Smooth muscle cell of the brain vasculature (primary cell): ENCODE results near the gene UTF1.

Experiments
- DNase-seq: peaks from one replicate; pipeline ENCODE4 v3.0.0-alpha.2; 2012; ENCODE audit warnings: low read depth, low spot score

UTF1 gene

GRCh38 chr10:133196221-133196915 is 33.6 kb upstream of the UTF1 start:
- no peak for DNase-seq

GRCh38 chr10:133196936-133197758 is 32.9 kb upstream of the UTF1 start:
- no peak for DNase-seq

DNA sequence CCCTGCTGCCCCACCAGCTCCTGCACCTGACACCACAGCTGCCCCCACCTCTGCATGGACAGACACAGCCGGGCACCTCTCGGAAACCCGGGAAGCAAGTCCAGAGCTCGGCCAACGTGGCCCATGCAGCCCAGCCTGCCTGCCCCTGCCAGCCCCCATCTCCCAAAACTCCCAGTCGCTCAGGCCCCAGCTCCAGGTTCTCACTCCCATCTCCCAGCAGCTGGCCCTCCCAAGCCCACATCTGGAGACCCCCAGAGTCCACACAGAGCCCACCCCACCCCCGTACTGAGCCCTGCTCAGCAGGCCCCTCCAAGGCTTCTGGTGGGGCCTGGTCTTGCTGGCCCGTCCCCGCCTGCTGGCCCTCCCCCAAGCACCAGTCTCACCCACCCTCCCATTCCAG is 32.2 kb upstream of the UTF1 start:
- no peak for DNase-seq

GRCh38 chr10:133198206-133198605 is 31.8 kb upstream of the UTF1 start:
- no peak for DNase-seq

DNA sequence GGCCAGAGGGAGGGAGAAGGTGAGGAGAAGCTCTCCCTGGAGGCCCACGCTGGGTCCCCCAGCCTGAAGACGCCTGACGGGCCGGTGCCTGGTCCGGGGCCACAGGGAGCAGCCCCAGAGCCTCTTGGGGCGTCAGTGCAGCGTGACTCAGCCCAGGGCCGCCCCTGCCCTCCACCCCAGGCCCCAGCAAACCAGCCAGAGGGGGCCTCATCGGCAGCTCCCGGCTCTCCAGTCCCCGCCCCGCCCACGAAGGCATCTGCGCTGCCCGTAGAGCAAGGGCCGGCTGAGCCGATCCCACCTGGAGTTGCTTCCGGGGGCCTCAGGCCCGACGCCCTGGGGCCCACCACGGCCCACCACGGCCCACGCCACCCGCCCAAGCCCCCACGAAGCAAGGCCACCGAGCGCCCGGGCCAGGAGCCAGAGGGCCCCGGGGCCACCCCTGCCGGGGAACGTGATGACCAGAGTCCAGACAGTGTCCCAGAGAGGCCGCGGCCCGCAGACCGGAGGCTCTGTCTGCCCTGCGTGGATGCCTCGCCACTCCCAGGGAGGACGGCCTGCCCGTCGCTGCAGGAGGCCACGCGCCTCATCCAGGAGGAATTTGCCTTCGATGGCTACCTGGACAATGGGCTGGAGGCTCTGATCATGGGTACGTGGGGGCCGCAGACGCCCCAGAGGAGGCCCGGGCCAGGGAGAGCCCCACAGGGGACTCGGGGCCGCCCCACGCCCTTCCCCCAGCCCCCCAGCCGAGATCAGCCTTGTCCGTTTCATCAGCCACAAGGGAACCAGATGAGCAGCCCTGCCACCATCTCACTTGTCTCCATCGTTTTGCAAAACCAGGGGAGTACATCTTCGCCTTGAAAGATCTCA is 31.2 kb upstream of the UTF1 start:
- DNase-seq: no peak

GRCh38 chr10:133199488-133199885 is 30.5 kb upstream of the UTF1 start:
- DNase-seq: no peak

- DNase-seq: no peak
Observed at GRCh38 chr10:133199992-133200611, 29.9 kb upstream of the UTF1 start.

- no peak for DNase-seq
Observed at GRCh38 chr10:133200621-133201031, 29.4 kb upstream of the UTF1 start.

- DNase-seq: no peak
Observed at GRCh38 chr10:133201151-133201947, 28.7 kb upstream of the UTF1 start.

GRCh38 chr10:133201948-133202725 is 27.9 kb upstream of the UTF1 start:
- DNase-seq: no peak

DNA sequence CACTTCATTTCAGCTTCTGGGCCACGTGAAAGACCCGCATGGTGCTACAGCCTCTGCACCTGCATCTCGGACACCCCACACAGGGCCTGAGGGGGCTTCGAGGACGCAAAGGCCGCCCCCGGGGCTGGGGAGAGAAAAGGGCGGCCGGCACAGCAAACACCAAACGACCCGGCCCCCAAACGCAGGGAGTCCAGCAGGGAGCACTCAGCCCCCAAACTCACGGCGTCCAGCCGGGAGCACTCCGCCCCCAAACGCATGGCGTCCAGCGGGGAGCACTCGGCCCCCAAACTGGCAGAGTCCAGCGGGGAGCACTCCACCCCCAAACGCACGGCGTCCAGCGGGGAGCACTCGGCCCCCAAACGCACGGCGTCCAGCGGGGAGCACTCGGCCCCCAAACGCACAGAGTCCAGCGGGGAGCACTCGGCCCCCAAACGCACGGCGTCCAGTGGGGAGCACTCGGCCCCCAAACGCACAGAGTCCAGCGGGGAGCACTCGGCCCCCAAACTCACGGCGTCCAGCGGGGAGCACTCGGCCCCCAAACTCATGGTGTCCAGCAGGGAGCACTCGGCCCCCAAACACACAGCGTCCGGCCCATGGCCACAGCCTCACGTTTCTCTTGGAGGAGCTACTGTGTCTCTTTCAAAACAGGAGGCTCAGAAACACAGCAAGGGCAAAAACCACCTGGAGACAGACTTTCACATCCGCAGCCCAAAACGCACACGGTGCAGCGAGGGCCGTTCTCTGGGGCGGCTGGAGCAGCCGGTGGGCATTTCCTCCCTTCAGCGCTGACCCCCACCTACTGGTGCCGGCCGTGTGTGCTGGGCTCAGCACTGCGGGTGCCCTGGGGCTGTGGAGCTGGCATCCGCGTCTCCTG is 27.0 kb upstream of the UTF1 start:
- DNase-seq: no peak

DNA sequence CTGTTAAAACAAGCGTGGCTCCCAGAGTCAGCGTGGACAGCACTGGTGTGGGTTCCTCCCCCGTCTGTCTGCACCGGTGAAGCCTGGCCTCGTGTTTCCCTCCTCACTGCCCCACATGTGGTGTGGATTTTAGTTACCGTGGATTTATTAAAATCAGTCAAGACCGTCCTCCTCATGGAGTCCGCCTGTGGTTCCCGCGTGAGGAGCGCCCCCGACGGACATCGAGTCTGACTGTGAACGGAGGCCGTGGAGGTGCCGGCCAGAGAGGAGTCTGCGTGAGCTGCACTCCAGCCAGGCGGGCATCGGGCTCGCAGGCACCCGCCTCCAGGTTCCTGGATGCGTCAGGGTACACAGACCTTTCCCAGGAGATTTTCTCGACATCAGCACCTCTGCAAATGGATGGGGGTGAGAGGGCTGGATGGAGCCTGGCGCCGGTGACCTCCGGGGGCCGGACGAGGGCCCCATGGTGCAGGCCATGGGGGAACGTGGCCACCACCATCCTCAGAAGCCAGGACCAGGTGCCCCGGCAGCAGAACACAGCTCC is 26.3 kb upstream of the UTF1 start:
- no peak for DNase-seq

DNA sequence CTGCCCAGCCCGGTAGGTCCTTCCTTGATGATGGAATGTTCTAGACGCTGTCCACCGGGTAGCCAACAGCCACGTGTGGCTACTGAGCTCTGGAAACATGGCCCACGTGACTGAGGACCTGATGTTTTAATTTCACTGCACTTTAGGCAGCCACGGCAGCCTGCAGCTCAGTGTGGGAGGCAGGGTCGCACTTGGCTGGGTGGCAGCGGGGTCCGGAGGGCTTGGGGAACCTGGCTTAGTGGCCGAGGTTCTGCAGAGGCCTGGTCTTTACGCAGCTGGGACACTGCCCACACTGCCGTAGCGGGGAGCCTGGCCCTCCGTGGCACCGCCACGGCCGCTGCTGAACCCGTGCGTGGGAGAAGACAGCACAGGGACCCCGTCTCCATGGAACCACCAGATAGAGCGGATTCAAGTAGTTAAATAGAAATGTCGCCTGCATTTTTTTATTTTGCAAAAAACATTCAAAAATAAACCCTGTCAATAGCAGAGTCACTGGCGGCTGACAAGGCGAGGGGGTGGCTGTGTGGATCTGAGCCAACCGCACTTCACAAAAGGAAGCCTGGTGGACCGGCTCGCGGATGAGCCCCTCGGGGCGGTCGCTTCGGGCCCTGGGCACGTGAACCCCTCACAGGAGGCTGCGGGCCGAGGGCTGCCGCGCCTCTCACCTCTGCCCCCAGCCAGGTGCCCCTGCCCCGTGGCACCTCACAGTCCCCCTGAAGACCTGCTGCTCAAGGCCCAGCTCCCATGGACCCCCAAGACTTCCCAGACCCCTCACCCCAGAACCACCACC is 25.6 kb upstream of the UTF1 start:
- DNase-seq: no peak

- DNase-seq: no peak
Observed at GRCh38 chr10:133205146-133205545, 24.9 kb upstream of the UTF1 start.

GRCh38 chr10:133206356-133207040 is 23.5 kb upstream of the UTF1 start:
- no peak for DNase-seq

GRCh38 chr10:133207041-133207600 is 22.9 kb upstream of the UTF1 start:
- DNase-seq: no peak

DNA sequence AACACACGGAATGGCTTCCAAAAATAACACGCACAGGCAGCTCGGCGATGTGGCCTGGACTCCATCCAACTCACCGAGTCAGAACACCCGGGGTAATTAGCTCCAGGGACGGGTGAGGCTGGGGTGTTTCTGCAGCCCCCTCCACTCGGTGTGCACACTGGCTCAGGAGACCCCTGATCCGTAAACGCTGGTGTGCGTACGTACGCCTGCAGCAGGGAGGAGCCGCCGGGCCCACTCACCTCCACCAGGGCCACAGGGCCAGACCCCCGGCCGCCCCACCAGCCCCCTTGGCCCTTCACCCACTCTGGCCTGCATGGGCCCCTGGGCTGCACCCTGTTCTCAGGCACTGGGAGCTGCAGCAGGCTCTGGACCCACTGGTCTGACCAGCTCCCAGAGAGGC is 22.4 kb upstream of the UTF1 start:
- DNase-seq: no peak
